GM18870 (cell line): ENCODE measurements around the gene CYP4A22.
A peak's percentile ranks its signal among the peaks of the same experiment; 100 is the strongest.
"Not testable (repeated sequence)": the region's sequence is repeated elsewhere in the genome, so short reads cannot be mapped to it uniquely, and the experiment has no call there.

Experiments used
- ATAC-seq: cut with Tn5 transposase; IDR thresholded peaks from one replicate; pipeline ENCODE4 v1.9.1; 2021; ENCODE audit warnings: moderate library complexity; ENCODE audit not compliant: unreplicated experiment

The CYP4A22 gene

GRCh38 chr1:47184090-47184821, 47.0 kb downstream of the CYP4A22 start:
- no peak for ATAC-seq

GRCh38 chr1:47184822-47185677, 47.8 kb downstream of the CYP4A22 start:
- ATAC-seq = no peak

- no peak for ATAC-seq
Observed at GRCh38 chr1:47186267-47187185, 49.3 kb downstream of the CYP4A22 start.

- no peak for ATAC-seq
Observed at GRCh38 chr1:47187231-47187925, 50.1 kb downstream of the CYP4A22 start.

- no peak for ATAC-seq
Observed at GRCh38 chr1:47187926-47188250, 50.6 kb downstream of the CYP4A22 start.

DNA sequence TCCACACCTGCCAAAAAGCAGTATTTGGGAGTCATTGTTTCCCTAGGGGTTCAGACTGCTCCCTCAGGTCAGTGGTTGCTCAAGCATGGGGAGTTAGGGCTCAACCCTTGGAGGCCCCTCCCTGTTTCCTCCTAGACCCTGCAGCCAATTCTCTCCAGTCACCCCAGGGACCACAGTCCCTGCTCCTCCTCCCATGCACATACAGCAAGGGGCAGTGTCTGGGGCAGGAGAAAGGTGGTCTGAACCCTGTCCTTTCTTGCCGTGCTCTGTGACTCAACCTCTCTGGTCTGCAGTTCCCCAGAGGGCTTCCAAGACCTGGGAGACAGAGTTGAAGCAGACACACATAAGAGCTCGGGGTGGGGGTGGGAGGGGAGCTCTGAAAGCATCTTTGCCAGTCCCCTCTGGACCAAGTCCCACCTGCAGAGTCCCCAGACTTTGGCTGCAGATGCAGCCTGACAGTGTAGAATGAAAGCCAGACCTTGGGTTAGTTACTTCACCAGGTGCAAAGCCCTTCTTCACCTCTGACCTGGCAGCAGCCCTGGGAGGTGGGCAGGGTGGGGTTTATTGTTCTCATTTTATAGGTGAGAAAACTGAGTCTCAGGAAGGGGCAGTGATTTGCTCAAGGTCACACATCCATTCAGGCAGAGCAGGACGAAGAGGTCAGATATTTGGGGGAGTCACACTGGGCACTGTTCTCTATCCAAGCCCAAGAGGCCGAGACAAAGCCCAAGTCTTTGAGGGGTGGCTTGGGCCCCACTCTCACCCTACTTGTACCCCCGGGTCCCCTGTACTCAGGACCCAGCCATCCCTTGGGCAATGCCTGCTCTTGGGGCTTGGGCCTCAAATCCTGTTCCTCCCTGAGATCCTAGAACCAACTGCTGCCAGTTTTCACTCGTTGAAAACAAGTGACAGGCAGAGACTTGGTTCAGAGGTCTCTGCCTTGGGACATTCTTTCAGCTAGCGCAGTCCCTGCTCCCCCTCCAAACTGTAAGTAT, 51.8 kb downstream of the CYP4A22 start:
- no peak for ATAC-seq

GRCh38 chr1:47189844-47190508, 52.7 kb downstream of the CYP4A22 start, which contains the start of gene PDZK1IP1:
PDZK1IP1 (minus strand) TSS chr1:47190036; CDS start chr1:47189932, 104 bp downstream.
- ATAC-seq = no peak

GRCh38 chr1:47190509-47190855, 53.2 kb downstream of the CYP4A22 start:
- no peak for ATAC-seq

GRCh38 chr1:47190857-47191256, 53.6 kb downstream of the CYP4A22 start:
- ATAC-seq = no peak

- no peak for ATAC-seq
Observed at GRCh38 chr1:47191940-47192457, 54.8 kb downstream of the CYP4A22 start.

DNA sequence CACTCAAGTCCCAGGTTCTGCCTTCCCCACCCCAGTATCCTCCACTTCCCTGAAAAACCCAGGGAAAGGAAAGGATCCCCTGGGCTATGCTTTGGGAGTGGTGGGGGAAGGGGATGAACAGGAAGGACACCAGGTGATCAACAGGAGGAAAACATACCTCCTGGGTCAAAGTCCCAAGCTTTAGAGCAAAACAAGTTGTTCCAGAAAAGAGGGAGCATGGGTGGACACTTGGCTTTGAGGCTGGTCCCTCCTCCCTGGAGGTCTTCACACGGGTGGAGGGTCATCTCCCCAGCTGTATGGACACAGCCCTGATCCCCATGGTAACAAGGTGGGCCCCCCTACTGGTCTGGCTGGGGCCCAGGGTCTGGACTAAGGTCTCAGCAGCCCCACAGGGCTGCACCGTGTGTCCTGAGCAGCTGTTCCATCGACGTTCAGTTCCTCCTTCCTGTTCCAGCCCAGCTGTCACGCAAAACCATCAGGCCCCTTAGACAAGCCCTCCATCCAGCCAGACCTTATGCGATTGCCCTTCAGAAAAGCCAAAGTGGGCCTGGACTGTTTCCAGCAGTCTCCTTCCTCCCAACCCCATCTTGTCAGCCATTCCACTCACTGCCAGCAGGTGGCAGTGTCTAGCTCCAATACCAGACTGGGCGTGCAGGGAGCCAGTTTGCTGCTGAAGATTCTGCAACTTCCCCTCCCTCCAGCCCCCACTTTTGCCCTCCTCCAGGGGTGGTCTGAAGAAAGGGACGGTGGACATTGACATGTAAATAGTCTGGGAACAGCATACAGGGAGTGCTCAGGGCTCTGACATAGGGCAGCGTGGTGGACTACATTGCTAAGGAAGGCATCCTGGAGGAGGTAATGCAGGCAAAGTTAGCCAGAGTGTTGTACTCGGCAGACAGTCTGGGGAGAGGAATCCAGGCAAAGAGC, 55.5 kb downstream of the CYP4A22 start:
- peak; percentile 48 for ATAC-seq

GRCh38 chr1:47193496-47193895, 56.3 kb downstream of the CYP4A22 start:
- not testable (repeated sequence) for ATAC-seq

DNA sequence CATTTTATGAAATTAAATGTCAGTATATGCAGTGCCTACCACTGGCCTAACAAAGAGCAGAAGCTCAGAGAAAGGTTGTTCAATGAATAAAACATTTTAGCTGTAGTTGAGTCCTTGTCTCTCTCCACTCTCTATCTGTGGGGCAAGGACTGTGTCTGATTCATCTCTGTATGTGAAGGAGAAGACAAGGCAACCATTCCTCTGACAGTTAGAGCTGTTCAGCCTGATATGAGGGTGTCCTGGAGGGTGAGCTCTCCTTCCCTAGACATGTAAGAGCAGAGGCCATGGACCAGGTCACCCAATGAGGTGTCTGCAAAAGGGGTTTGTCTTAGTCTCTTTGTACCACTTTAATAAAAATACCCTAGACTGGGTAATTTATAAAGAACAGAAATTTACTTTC, 57.1 kb downstream of the CYP4A22 start:
- no peak for ATAC-seq

DNA sequence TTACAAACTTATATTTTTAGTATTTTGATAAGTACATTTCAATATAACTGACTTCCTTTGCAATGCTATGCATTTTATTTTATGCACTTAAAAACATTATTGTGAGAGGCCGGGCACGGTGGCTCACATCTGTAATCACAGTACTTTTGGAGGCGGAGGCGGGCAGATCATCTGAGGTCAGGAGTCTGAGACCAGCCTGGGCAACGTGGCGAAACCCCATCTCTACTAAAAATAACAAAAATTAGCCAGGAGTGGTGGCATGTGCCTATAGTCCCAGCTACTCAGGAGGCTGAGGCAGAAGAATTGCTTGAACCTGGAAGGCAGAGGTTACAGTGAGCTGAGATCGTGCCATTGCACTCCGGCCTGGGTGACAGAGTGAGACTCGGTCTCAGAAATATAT, 58.7 kb downstream of the CYP4A22 start:
- not testable (repeated sequence) for ATAC-seq

- no peak for ATAC-seq
Observed at GRCh38 chr1:47196622-47197021, 59.4 kb downstream of the CYP4A22 start.

DNA sequence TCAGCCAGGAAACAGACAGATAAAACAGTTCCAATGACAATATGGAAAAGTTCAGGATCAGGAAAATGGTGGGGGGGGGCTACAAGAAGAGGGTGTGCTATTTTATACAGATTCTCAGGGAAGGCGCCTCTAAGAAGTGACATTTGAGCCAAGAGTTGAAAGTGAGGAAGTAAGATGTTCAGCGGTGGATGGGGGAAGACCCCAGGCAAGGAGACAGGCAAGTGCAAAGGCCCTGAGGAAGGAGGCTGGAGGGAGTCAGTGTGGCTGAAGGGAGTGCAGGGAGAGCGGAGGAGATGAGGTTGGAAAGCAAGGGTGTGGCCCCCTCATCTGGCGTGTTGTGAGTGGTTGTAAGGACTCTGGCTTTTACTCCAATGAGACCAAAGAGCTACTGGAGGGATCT, 61.0 kb downstream of the CYP4A22 start:
- ATAC-seq = no peak
